ENCODE data around the gene POU2F3.

The POU2F3 gene

DNA sequence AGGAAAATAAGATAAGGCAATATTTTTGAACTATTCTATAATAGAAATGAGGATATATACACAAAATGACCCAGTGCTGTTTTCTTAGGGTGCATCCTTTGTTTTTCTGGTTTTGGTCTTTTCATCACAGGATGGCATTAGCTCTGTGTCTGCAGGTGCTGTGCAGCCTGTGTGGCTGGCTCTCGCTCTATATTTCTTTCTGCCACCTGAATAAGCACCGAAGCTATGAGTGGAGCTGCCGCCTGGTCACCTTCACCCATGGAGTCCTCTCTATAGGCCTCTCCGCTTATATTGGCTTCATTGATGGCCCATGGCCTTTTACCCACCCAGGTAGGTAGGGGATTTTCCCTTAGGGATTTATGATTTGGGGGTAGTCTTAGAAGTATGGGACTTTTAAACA lies 87.4 kb downstream of the POU2F3 start:
- no peak for DNase-seq

DNA sequence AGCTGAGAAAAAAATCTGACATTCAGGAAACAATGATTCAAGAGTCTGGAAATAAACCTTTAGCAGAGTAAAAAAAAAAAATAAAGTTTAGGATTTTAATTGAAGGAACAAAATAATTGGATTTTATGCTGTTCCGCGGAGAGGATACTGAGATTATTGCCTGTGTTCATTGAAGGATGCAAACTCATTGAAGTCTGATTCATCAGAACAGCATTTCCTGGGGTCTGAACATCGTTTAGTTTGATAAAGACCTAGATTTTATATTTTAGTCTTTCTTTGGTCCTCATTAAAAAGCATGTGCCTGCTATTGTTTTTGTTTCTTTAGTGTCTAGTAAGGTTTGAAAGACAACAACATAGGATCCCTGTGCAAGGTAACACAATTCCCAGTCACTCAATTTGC lies 89.6 kb downstream of the POU2F3 start:
- no peak for DNase-seq

DNA sequence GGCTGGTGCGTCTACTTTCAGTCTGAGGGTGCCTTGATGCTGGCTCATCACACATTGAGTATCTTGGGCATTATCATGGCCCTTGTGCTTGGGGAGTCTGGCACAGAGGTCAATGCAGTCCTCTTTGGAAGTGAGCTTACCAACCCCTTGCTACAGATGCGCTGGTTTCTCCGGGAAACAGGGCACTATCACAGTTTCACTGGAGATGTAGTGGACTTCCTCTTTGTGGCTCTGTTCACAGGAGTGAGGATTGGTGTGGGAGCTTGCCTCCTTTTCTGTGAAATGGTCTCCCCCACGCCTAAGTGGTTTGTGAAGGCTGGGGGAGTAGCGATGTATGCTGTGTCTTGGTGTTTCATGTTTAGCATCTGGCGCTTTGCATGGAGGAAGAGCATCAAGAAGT lies 90.1 kb downstream of the POU2F3 start:
- DNase-seq, result no peak

DNA sequence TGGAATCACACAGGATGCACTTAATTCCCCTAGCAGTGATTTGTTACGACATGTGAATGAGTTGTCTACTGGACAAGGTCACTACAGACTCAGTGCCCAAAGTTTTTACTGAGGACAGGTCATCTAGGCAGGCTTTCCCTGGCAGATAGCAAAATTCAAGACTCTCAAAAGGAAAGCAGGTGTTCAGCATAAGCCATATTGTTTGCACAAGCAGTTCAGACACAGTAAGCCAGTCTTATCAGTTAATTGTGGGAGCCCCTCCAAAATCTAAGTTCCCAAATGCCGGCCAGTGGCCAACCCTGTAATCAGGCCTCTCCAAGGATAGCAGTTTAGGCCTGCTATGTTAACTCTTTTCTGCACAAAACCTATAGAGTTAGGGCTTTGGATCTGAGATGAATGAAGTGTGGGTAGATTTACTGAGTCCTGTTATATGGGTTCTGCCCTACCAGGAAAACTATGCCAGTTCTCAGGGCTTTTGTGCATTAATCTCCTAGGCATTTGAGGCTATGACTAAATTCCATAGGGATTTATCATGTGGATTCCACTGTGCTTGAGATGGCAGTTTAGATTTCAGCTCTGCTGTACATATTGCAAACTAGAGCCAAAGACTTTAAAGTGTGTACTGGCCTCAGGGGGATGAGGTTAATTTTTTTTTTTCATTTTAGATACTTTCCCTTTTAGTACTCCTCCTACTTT lies 91.5 kb downstream of the POU2F3 start:
- DNase-seq, result no peak

DNA sequence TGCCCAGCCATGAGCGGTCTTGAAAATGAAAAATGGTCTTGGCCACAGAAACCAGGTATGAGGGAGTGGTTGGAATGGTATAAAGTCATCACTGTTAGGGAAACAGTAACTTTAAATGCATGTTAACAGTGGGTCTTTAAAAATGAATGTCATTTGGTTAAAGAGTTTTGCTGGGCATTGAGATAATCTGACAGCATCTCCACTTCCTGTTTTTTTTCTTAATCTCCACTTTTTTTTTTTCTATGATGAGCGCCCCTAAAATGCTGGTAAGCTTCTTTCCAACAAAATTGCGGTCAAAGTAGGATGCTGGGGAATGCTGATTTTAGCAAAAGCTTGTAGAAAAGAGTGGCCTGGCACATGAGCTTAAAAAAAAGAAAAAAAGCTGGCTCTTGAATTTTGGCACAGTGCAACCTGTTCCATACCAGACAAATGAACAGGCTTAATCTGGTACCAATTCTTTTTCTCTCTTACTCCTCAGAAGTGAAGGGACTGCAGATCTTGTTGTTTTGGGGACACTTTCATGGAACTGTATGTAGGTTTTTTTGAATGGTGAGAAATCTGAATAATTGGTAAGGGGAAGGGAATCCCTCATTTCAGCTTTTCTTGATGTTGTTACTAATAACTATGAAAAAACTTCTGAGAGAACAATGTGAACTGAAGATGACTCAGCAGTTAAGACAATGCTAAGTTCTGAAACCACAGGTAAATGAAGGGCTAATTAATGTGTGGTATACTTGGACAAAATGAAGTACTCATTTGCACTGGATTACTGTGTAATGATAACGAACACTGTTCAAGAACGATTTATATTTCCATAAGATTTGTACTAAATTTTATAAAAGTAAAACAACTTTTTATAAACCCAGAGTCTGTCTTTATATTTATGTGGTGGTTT lies 93.1 kb downstream of the POU2F3 start:
- no peak for DNase-seq

DNA sequence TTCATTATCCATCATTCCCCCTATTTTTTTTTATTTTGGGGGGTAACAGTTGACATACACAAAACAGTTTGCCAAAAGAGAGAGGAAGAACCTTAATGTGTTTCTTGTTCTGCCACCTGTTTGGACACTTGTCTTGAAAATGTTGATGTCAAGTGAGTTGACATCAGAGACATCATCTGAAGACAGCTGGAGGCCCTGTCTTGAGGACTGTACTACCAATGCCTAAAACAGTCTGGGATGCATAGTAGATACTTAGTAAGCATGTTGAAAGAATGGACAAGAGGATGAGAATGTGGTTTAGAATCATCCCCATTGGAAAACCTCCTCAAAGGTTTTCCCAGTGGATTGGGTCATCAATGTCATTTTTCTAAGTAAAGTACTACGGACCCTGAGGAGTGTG lies 93.9 kb downstream of the POU2F3 start:
- DNase-seq, result no peak

DNA sequence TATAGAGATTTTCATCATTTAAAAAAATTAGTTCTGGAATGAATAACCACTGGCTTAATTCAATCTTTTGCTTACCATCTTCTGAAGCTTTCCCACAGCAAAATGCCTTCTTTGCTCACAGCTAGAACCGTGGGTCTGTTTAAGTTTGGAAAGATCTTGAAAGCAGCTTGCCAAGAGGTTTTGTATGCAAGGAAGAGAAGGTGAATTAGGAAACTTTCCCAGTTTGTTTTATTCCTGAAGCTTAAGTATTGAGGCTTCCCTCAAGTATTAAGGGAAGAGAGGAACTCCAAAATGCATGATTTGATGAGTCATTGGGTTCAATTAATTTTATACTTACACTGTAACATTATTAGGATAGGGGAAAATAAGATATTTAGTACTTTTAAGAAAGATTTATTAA lies 94.4 kb downstream of the POU2F3 start:
- DNase-seq, result no peak

DNA sequence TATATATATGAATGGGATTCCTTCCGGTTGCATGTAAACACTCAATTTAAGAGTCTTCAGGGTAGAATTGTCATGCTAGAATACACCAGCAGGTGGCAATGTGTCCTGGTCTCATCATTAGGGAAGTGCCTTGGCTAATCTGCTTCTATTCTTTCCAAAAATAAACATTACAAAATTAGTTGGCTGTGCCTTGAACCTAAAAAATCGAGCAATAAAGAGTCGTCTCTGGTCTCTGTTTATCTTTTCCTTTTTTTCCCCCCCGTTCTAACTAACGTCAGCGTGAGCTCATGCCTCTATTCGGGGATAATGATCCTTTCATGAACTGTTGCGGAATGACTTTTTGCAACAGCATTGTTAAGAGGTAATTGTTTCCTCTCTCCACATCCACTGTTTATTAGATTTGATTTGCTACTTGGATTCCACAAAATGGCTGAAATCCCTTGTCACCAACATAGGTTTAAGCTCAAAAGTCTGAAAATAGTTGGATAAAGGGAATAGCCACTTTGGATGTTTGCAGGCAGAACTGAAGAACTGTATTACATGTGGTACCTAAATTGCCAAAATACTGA lies 95.0 kb downstream of the POU2F3 start:
- peak in 1 of 2 donors; percentile 69 for DNase-seq

DNA sequence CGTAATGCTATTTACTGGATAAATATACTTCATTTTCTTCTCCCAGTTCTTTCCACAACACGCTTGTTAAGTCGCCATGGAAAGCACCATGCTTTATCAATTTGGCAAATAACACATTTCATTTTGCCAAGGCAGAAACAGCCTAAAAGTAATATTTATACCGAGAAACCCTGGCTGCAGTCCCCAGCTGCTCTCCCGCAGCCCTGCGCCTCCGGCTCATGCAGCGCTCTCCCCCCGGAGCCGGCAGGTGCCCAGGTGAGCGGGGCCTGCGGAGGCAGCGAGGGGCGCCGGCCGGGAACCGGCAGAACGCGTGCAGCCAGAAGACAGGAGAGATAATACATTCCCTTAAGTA lies 95.6 kb downstream of the POU2F3 start:
- no peak for DNase-seq

DNA sequence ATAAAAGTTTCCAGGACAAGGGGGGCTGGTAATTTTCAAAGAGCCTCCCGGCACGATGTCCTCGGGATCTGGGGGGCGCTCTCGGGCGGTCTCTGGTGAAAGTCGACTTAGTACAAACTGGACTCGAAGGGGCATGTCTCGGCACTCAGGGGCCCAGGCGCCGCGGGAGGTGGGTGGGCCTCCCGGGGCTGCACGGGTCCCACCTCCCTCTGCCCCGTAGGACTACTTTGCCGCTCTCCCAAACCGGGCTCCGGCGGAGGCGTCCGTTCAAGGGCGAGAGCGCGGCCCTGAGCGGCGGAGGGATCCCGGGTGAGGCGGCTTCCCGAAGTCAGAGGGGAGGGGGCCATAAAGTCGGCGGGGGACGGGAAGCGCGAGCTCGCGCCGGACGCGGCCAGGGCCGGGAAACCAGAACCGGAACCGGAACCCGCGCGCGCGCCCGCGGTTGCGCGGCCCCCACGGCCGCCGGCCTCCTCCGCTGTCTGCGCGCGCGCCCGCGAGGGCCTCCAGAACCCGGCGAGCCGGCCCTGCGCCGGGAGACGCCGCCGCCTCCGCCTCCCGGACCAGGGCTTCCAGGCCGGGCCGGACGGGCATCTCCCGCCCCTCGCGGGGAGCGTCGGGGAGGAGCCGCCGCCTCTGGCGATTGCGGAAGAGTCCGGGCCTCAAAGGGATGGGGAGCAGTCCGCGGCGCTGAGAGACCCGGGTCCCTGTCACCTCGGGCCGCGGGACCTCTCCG lies 96.1 kb downstream of the POU2F3 start, which contains the start of gene ARHGEF12:
Gene ARHGEF12, plus strand, starts transcription at position 506 of the 733 bp plus-strand sequence. CDS start 831 bp downstream, outside the sequence.
- DNase-seq, result peak in 1 of 2 donors; percentile 38

DNA sequence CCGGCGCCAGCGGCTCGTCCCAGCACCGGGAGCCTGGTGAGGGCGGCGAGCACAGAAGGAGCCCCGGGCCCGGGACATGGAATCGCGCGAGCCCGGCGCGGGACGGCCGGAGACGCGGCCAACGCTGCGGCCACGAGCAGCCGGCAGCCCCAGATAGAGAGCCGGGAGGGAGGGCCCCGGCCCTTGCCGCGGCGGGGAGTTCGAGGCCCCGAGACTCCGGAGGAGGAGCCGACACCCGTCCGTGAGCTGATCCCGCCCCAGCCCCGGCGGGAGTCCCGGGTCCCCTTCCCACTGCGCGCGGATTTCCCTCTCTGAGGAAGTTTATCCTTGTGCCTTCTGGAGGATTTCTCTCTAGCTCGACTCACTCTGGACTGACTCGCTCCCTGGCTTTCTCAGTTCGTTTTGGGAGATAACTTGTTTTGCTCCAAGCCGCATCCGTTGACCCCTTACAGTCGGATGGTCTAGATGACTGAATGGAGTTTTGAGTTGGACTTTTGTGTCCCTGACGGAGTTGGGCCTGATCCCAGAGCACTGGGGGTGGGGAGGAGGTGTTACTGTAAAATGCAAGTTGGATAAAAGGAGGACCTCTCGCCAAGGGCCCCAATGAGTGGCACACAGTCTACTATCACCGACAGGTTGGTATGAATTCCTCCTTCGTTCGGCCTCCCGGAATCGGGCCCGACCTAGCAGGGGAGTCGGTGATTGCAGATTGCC lies 96.9 kb downstream of the POU2F3 start:
- DNase-seq, result no peak

DNA sequence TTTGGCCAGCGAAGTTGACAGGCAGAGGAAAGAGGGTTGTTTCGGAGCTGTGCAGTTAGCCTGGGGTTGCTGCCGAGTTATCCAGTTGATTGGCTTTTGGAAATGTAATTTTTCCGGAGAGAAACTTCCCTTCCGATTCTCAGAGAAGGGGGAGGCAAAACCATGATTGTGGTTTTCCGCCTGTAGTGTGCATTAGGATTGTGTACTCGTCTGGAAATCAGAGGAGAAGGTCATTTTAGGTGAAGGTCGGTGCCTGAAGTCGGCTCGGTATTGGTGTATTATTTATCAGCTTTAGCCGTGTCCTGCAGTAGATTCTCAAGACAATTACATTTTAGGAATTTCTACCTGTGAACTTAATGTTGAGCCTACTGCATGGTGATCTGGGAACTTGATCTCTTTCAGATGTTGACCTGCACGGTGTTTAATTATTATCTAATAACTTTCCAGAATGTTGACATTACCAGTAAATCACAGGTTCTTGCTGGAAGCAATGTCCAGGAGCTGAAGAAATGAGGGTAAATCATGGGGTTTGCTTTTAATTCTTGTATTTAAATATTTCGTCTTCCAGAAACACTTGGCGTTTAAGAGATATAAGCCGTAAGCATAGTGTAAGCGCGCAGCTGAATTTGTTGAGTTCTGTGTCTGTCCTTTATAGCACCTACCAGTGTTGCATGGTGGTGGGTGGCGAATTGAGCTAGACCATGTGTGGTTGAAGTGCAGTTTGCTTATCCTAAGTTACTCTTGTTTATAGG lies 97.6 kb downstream of the POU2F3 start:
- no peak for DNase-seq

DNA sequence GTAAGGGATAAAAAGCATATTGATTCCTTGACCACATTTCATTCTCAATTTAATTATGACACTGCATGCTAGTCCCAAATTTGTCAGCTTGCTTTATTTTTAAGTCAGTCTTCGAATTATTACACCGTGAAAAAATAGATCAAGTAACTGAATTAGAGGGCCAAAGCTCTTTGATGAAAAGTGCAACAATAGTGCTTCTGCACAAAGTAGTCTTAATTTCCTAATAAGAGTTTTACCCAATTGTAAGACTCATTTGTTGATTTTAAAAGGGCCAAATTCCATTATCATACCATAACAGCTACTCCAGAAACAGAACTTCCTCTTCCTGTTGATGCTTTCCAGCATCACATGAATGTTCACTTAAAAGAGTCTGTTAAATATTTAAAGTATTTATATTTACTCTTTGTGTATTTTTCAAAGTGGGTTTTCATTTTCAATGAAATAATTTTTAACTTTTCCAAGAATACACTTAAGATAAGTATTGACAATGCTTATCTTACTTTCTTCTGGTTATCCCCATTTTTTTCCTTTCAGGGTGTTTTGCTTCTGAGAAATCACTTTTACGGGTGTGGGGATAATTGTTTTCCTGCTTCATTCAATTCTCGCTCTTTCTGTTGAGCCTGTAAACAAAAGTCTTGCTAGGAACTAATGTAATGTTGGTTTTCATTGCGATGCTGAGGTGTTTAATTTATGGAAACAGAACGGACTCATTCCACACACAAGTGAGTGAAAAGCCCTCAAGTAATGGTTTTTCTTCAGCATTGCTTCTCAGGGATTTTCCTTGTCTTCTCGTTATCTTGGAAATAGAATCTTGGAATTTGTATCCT lies 98.4 kb downstream of the POU2F3 start:
- DNase-seq, result no peak

DNA sequence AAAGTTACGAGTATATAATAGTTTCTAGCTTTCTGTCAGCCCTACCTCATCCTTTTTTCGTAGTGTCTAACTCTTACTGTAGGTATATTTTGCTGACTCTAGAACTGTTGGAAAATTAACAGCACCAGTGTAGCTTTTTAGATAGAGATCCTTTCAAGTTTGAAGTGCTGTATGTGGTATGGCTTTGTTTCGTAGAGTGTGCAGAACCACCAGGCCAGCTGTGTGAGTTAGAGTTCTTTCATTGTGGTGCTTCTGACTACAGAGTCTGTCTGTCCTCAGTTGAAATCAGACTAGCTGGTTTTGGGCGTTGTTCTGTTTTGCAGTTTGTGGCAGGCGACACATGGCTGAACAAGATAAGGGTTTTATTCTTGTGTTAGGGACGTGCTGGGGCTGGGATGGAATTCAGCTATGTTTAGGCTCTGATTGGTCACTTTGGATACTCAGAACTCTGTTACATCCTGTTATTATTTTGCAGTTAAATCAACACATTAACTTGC lies 99.5 kb downstream of the POU2F3 start:
- DNase-seq, result no peak

DNA sequence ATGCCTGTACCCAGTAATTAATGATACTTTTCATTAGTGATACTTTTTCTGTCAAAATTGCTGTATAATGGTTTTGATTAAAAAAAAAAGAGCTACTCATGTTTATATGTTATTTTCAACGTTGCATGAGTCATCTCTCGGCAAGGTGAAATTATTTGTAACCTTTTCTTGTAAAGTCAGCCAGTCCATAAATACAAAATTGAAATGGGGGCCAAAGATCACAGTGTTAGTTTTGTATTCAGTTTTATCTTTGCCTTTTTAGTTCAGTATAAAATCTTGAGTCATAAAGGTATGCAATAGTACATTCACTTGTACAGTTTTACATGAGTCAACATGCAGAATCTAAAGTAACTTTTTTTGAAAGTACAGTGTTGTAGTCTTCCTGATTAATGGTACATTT lies 100.6 kb downstream of the POU2F3 start:
- DNase-seq, result no peak

DNA sequence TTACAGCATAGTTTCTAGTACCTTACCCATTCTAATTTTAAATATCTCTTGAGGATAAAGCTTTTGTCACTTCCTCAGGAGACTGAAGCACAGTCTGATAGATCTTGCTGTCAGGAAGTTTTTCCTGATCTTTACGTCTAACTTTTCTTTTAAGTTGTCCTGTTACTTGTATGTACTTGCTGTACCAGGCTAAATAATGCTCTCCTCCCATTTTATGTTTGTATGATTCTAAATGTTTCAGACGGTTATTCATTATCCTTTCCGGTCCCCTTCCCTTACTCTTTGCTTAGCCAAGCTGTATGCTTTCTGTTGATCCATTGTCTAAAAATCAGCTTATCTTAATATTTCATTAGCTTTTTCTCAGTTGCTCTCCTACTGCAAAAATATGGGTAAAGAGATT lies 102.3 kb downstream of the POU2F3 start:
- DNase-seq, result no peak

DNA sequence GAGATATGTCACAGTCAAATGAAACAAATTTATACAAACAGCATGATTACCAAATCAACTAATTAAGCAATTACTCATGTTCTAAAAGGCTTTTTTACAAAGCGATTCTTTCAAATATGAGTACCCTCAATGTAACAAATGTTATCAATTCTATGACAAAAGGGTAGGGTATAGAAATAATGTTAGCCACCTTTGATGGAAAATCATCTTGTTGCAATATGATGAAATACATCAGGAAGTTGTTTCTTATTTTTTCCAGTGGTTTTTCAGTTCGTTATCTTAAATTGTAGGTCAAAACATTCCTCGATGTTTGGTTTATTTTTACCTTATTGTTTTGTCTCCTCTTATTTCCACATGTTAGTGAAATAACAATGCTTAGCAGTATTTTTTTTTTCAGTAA lies 102.7 kb downstream of the POU2F3 start:
- no peak for DNase-seq

DNA sequence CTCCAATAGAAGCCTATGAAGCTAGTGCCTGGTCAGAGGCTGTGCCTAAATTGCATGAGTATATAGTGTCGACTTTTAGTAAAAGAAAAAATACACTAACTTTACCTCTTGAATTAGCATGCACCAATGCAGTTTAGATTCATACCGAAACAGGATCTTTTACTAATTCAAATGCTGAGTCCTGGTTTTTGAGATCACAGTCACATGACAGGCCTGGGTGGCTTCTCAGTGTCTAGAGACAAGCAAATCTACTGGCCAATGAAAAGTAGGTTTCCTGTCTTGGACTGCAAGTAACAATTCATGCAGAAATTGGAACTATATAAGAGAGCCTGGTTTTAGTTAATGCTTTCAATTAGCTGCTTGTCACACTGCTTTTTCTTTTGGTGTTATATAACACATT lies 103.5 kb downstream of the POU2F3 start:
- no peak for DNase-seq

DNA sequence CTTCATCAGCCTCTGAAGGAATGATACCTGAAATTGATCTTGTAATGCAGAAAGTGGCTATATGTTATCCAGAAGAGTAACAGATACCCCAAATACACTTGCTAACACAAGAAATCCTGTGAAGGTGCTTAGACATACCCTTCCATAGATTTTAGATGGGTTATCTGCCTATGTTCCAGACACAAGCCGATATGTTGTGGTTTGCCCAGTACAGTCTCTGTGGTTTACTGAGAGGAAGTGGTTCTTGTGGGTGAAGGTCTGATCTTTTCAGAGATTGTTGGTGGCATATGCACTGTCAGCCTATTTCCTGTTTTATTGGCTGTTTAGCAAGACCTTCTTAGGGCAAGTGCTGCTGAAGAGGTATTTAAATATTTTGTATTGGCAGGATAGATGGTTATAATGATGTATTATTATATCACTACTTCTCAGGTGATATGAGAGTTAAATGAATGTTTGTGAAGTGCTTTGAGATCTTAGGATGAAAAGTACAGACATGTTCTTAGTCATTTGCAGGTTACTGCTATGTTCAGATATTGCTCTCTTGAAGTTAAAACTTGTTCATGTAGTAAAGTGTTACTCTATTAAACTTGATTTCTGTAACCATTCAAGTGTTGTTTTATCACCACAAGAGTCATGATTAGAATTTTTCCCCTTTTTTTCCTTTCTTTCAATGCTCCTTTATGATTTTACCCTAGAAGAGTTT lies 104.5 kb downstream of the POU2F3 start:
- peak in 1 of 2 donors; percentile 60 for DNase-seq

DNA sequence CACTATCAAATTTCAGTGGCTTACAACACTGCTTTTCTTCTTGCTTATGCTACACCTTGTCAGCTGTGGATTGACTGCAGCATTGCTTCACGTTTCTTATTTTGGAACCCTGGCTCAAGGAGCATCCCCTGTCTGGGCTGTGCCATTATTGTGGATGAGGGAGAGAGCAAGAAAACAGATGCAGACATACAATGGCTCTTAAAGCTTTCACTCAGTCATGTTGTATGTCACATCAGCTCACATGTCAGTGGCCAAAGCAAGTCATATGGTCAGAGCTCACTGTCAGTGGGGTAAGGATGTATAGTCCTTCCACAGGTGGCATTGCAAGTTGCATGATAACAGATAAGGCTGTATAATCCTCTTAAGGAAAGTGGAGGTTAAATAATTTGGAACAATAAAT lies 106.3 kb downstream of the POU2F3 start:
- no peak for DNase-seq

Data from bone marrow (tissue), 2 donors.